ENCODE measurements around the gene ETFDH.

- no peak for TF ChIP-seq CTCF (conservative IDR thresholded peaks at IDR 0.05 in 1 of 2, IDR thresholded peaks at IDR 0.05 in 1 of 2; ENCODE audit: low read depth in 1 of 2, low read length in 2 of 2)
- TF ChIP-seq EZH2 (IDR thresholded peaks at IDR 0.05; ENCODE audit: low read length, missing control alignments): no peak
Observed at GRCh38 chr4:158678767-158679166, 6.7 kb downstream of the ETFDH start.

Measured in fibroblast of lung (primary cell).